Activated T-cell treated with anti-CD3 and anti-CD28 coated beads for 4 hours (primary cell): Measurements from ENCODE around the gene RGS3.

Source experiments
- DNase-seq: peaks from one replicate; pipeline ENCODE4 v3.0.0-alpha.2; 2020

RGS3 gene

DNA sequence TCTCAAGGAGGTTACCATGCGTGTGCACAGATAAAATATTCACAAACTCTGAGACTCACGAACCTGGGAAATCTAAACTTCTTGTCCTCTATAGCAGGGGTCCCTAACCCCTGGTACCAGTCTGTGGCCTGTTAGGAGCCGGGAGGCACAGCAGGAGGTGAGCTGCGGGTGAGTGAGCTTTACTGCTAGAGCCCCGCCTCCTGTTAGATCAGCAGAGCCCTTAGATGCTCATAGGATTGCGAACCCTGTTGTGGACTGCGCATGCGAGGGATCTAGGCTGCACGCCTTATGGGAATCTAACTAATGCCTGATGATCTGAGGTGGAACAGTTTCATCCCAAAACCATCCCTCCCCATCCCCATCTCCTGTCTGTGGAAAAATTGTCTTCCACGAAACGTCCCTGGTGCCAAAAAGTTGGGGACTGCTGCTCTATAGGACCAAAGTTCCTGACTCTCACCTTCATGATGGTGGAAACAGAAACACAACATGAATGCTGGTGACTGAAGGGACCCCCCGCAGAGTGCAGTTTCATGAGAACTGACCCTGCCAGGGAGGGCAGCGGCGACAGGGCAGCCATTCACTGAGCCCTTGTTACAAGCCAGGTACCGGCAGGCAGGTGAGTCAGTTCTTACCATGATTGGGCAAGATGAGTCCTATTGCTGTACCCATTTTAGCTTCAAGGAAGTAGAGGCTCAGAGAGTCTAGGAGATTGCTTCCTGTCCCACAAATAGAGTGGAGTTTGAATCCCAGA is 181.9 kb downstream of the RGS3 start:
- no peak for DNase-seq

DNA sequence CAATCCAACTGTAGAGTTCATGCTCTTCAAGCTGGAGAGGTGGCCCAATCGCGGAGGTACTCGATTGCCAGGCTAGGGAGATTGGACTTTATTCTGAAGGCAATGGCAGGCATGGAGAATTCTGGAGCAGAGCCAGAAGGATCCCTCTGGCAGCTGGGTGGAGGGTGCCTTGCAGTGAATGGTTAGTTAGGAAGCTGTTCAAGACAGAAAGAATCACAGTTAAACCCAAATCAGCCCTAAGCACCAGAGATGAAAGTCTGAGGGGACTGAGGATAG is 182.4 kb downstream of the RGS3 start:
- no peak for DNase-seq

DNA sequence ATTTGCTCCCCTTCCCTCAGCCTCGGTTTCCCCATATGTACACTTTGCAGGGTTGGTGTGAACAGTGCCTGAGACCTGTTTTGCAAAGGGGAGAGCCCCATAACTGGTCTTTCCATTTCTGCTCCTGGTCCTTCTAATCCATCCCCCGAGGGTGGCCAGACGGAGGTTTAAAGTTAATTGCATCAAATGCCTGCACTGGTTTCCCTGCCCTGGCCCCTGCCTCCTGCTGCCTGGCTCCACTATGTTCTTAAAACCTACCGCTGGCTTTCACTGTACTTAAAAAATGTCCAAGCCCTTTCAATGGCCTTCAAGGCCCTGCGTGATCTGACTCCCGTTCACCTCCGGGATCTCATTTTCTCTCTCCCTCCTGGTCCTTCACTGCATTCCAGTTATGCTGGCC is 183.0 kb downstream of the RGS3 start:
- DNase-seq, result no peak
